OCI-LY1 (cell line): ENCODE measurements around the gene CHST4.

Experiments used
- H2AFZ ChIP-seq: fragments of 200-600 bp; sonication (generic), shearing (Covaris generic); 2 replicates; pipeline ENCODE4 v1.6.0; 2014; ENCODE audit warnings: antibody characterized with exemption, mild to moderate bottlenecking, low read length
- H3F3A ChIP-seq: fragments of 200-600 bp; sonication (generic), shearing (Covaris generic); 2 replicates; pipeline ENCODE4 v1.6.0; 2014; ENCODE audit warnings: mild to moderate bottlenecking, antibody characterized with exemption, low read length, moderate library complexity; ENCODE audit not compliant: insufficient read depth
- H3K27ac ChIP-seq: fragments of 200-600 bp; sonication (generic); 2 replicates; pipeline ENCODE4 v1.5.1; 2014; ENCODE audit warnings: low read length, mixed run types, mild to moderate bottlenecking, low read depth; ENCODE audit not compliant: poor library complexity, severe bottlenecking
- H3K27me3 ChIP-seq: fragments of 200-600 bp; sonication (generic); 2 replicates; pipeline ENCODE4 v1.6.0; 2014; ENCODE audit warnings: antibody characterized with exemption, mild to moderate bottlenecking, low read length, moderate library complexity; ENCODE audit not compliant: insufficient read depth
- H3K36me3 ChIP-seq: fragments of 200-600 bp; sonication (generic); 2 replicates; pipeline ENCODE4 v1.6.1; 2014; ENCODE audit warnings: mild to moderate bottlenecking, antibody characterized with exemption, low read length, moderate library complexity, mixed read lengths; ENCODE audit not compliant: insufficient read depth
- H3K4me1 ChIP-seq: fragments of 200-600 bp; sonication (generic); 2 replicates; pipeline ENCODE4 v1.5.1; 2014; ENCODE audit warnings: mild to moderate bottlenecking, low read length, moderate library complexity; ENCODE audit not compliant: insufficient read depth, severe bottlenecking
- H3K4me2 ChIP-seq: fragments of 200-600 bp; sonication (generic), shearing (Covaris generic); 2 replicates; pipeline ENCODE4 v1.6.1; 2014; ENCODE audit warnings: low read length
- H3K4me3 ChIP-seq: fragments of 200-600 bp; sonication (generic); 2 replicates; pipeline ENCODE4 v1.5.1; 2014; ENCODE audit warnings: low read length, low read depth, mild to moderate bottlenecking, mixed read lengths; ENCODE audit not compliant: poor library complexity, severe bottlenecking
- H3K79me2 ChIP-seq: fragments of 200-600 bp; shearing (Covaris generic); 2 replicates; pipeline ENCODE4 v1.6.1; 2016; ENCODE audit warnings: mixed run types, low read length, mixed read lengths; ENCODE audit not compliant: insufficient read depth
- H3K9ac ChIP-seq: fragments of 200-600 bp; sonication (generic), shearing (Covaris generic); 2 replicates; pipeline ENCODE4 v1.6.1; 2014; ENCODE audit warnings: mild to moderate bottlenecking, low read length, mixed read lengths
- H3K9me2 ChIP-seq: fragments of 200-600 bp; sonication (generic), shearing (Covaris generic); 2 replicates; pipeline ENCODE4 v1.6.1; 2014; ENCODE audit warnings: low read depth, mild to moderate bottlenecking, low read length, mixed read lengths
- H3K9me3 ChIP-seq: fragments of 200-600 bp; shearing (Covaris generic); 2 replicates; pipeline ENCODE4 v1.6.1; 2014; ENCODE audit warnings: low read length, mixed read lengths
- H4K20me1 ChIP-seq: fragments of 200-600 bp; sonication (generic), shearing (Covaris generic); 2 replicates; pipeline ENCODE4 v1.6.0; 2016; ENCODE audit warnings: mild to moderate bottlenecking, low read length; ENCODE audit not compliant: insufficient read depth
- EZH2 ChIP-seq: fragments of 200-600 bp; sonication (generic), shearing (Covaris generic); IDR thresholded peaks from 2 replicates; pipeline ENCODE4 v1.8.0; 2017; ENCODE audit warnings: borderline replicate concordance, mixed run types, mild to moderate bottlenecking, antibody characterized with exemption, low read length, moderate library complexity, mixed read lengths
- TF ChIP-seq, protein P1 (sequence below): fragments of 200-600 bp; sonication (generic), shearing (Covaris generic); IDR thresholded peaks from 2 replicates; pipeline ENCODE4 v1.5.1; 2017; ENCODE audit warnings: mild to moderate bottlenecking, antibody characterized with exemption, low read length, moderate library complexity, mixed read lengths

CHST4 gene

DNA sequence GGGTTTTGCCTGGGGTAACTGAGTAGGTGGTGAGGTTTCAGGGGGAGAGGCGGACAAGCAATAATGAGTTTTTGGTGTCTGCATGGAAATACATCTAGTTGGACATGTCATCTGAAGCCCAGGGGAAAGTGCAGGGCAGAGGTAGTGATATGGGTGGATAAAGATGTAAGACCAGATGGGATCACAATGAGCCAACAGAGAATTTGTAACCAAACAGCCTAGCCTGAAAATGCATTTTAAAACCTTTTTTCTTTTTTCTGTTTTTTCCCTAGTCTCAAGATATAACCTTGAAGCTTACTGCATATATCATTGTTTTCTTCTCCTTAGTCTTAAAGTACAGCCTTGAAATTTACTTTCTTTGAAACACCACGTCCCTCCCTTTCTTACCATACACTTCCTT lies 33.4 kb upstream of the CHST4 start:
- TF ChIP-seq EZH2 = no peak
- TF ChIP-seq, protein P1, sequence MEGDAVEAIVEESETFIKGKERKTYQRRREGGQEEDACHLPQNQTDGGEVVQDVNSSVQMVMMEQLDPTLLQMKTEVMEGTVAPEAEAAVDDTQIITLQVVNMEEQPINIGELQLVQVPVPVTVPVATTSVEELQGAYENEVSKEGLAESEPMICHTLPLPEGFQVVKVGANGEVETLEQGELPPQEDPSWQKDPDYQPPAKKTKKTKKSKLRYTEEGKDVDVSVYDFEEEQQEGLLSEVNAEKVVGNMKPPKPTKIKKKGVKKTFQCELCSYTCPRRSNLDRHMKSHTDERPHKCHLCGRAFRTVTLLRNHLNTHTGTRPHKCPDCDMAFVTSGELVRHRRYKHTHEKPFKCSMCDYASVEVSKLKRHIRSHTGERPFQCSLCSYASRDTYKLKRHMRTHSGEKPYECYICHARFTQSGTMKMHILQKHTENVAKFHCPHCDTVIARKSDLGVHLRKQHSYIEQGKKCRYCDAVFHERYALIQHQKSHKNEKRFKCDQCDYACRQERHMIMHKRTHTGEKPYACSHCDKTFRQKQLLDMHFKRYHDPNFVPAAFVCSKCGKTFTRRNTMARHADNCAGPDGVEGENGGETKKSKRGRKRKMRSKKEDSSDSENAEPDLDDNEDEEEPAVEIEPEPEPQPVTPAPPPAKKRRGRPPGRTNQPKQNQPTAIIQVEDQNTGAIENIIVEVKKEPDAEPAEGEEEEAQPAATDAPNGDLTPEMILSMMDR = no peak
- no peaks in the 10 kb centered on the region for H3K79me2 ChIP-seq
- H3K27me3 ChIP-seq = no peaks in the 10 kb centered on the region
- no peak overlapping the region for H3K9ac ChIP-seq
- no peaks in the 10 kb centered on the region for H3K36me3 ChIP-seq
- H3K4me1 ChIP-seq = no peaks in the 10 kb centered on the region
- H3K27ac ChIP-seq = no peak overlapping the region
- no peak overlapping the region for H3K4me3 ChIP-seq
- H3F3A ChIP-seq = no peaks in the 10 kb centered on the region
- H3K9me2 ChIP-seq = no peaks in the 10 kb centered on the region
- no peak overlapping the region for H2AFZ ChIP-seq
- H3K9me3 ChIP-seq = no peaks in the 10 kb centered on the region
- no peak overlapping the region for H3K4me2 ChIP-seq
- no peaks in the 10 kb centered on the region for H4K20me1 ChIP-seq

DNA sequence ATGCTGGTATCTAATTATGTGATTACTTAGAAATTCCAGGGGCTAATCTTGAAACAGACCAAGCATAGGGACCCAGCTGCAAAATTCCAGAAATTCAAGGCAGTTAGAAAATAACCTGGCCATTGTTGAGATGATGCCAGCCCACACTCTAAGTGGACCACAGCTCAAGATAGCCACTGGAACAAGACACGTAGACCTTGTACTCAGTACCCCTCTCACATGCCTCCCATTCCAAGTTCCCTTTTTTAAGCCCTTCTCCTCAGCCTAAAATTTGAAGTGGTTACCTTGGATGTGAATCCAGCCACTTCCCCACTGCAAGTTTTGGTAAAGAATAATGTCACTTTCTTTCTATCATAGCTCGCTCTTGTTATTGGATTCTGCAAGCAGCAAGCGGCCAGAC lies 33.0 kb upstream of the CHST4 start:
- no peaks in the 10 kb centered on the region for H3K4me1 ChIP-seq
- no peaks in the 10 kb centered on the region for H4K20me1 ChIP-seq
- no peaks in the 10 kb centered on the region for H3K36me3 ChIP-seq
- TF ChIP-seq EZH2 = no peak
- TF ChIP-seq, protein P1 = no peak
- no peak overlapping the region for H3K4me2 ChIP-seq
- no peak overlapping the region for H3K9ac ChIP-seq
- no peak overlapping the region for H2AFZ ChIP-seq
- H3K4me3 ChIP-seq = no peak overlapping the region
- H3K27me3 ChIP-seq = no peaks in the 10 kb centered on the region
- no peaks in the 10 kb centered on the region for H3K9me3 ChIP-seq
- no peaks in the 10 kb centered on the region for H3K79me2 ChIP-seq
- no peak overlapping the region for H3K27ac ChIP-seq
- H3F3A ChIP-seq = no peaks in the 10 kb centered on the region
- H3K9me2 ChIP-seq = no peaks in the 10 kb centered on the region

DNA sequence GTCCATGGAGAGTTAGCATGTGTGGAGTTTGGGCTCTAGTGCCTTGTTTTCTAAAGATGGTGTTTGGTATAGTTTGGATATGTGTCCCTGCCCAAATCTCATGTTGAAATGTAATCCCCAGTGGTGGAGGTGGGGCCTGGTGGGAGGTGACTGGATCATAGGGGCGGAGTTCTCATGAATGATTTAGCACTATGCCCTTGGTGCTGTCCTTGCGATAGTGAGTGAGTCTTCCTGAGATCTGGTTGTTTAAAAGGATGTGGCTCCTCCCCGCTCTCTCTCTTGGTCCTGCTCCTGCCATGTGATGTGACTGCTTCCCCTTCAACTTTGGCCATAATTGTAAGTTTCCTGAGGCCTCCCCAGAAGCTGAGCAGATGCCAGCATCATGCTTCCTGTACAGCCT lies 28.2 kb upstream of the CHST4 start:
- H3K27me3 ChIP-seq = peaks cover 5% of the 10 kb centered on the region; the same call in 1 of the 2 replicates
- H3K4me2 ChIP-seq = no peak overlapping the region
- no peaks in the 10 kb centered on the region for H3K9me2 ChIP-seq
- H3K27ac ChIP-seq = no peak overlapping the region
- TF ChIP-seq, protein P1 = no peak
- no peak for TF ChIP-seq EZH2
- H4K20me1 ChIP-seq = no peaks in the 10 kb centered on the region
- H3F3A ChIP-seq = no peaks in the 10 kb centered on the region
- H3K4me3 ChIP-seq = no peak overlapping the region
- H3K36me3 ChIP-seq = no peaks in the 10 kb centered on the region
- H3K9me3 ChIP-seq = no peaks in the 10 kb centered on the region
- no peak overlapping the region for H3K9ac ChIP-seq
- no peaks in the 10 kb centered on the region for H3K79me2 ChIP-seq
- no peak overlapping the region for H2AFZ ChIP-seq
- H3K4me1 ChIP-seq = no peaks in the 10 kb centered on the region
